ENCODE data around the gene TMCO2. TPM values are rescaled to one million over a fixed set of nuclear protein-coding genes. Genes with fewer than 3 reads are reported as not detected.
"Not testable (repeated sequence)": the region's sequence is repeated elsewhere in the genome, so short reads cannot be mapped to it uniquely, and the experiment has no call there.

The TMCO2 gene
- not detected in 2 replicates for total RNA-seq

DNA sequence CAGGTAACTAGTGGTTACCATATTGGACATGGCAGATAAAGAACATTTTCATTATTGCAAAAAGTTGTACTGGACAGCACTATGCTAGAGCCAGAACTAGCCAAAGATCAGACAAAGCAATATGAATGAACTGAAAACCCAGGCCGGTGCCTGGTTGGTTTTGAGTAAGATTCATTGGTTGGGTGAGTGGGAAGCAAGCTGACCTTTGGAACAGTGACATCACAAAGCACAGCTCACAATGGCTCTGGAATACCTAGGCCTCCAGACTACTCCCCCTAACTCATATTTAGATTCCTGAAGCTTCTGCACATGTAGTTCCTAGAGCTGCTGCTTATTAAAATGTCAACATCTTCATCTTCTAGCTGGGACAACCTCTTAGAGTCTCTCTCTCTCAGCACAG, at the start of gene TMCO2:
Gene TMCO2 (plus strand): TSS at position 283 of the 400 bp plus-strand sequence. CDS start 57 bp downstream, at position 340.
- TF ChIP-seq CTCF (IDR thresholded peaks at IDR 0.05; ENCODE audit: insufficient read depth, low read length, poor library complexity, severe bottlenecking): no peak
- H3K36me3 ChIP-seq (ENCODE audit: control insufficient read depth, insufficient read depth, low read length): no peaks in the 10 kb centered on the region
- H3K27me3 ChIP-seq (ENCODE audit: control insufficient read depth, insufficient read depth, low read length): no peaks in the 10 kb centered on the region
- no peak within 1 kb of the TSS for H3K4me3 ChIP-seq (ENCODE audit: low read depth, low read length)
- DNase-seq (ENCODE audit: low read depth): no peak

DNA sequence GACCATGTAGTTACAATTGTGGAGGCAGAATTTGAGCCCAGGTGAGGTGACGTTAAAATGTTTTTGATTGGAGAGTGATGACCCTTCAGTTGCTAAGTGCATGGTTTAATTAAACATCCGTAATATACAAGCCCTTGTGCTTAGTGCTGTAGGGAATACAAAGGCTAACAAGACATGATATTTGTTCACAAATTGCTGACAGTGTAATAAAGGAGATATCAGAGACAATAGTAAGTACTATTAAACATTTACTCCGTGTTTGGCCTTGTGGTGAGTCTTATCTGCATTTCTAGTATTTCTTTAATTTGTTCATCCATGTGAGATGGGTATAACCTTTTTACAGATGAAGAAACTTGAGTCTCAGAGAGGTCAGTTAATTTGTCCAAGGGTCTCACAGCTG, 48.6 kb upstream of the TMCO2 start:
- no peak for DNase-seq (ENCODE audit: low read depth)
- no peak for TF ChIP-seq CTCF (IDR thresholded peaks at IDR 0.05; ENCODE audit: insufficient read depth, low read length, poor library complexity, severe bottlenecking)
- H3K36me3 ChIP-seq (ENCODE audit: control insufficient read depth, insufficient read depth, low read length): no peaks in the 10 kb centered on the region
- H3K4me3 ChIP-seq (ENCODE audit: low read depth, low read length): no peak overlapping the region
- H3K27me3 ChIP-seq (ENCODE audit: control insufficient read depth, insufficient read depth, low read length): no peaks in the 10 kb centered on the region

DNA sequence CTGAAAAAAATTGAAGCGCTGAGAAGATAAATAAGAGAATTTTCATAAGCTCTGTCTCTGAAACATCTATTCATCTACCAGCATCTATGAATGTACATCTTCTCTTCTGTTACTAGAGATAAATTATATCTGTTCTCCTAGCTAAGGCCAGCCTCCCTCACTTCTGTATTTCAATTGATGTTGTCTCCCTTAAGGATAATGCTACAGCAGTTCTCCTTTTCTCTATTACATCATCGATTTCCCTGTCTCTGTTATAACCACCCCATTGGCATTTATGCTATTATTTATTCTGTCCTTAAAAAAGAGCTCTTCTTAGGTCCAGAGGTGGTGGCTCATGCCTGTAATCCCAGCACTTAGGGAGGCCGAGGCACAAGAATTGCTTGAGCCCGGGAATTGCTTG, 42.9 kb upstream of the TMCO2 start:
- no peak for DNase-seq (ENCODE audit: low read depth)
- no peak overlapping the region for H3K4me3 ChIP-seq (ENCODE audit: low read depth, low read length)
- no peak for TF ChIP-seq CTCF (IDR thresholded peaks at IDR 0.05; ENCODE audit: insufficient read depth, low read length, poor library complexity, severe bottlenecking)
- no peaks in the 10 kb centered on the region for H3K36me3 ChIP-seq (ENCODE audit: control insufficient read depth, insufficient read depth, low read length)
- no peaks in the 10 kb centered on the region for H3K27me3 ChIP-seq (ENCODE audit: control insufficient read depth, insufficient read depth, low read length)

DNA sequence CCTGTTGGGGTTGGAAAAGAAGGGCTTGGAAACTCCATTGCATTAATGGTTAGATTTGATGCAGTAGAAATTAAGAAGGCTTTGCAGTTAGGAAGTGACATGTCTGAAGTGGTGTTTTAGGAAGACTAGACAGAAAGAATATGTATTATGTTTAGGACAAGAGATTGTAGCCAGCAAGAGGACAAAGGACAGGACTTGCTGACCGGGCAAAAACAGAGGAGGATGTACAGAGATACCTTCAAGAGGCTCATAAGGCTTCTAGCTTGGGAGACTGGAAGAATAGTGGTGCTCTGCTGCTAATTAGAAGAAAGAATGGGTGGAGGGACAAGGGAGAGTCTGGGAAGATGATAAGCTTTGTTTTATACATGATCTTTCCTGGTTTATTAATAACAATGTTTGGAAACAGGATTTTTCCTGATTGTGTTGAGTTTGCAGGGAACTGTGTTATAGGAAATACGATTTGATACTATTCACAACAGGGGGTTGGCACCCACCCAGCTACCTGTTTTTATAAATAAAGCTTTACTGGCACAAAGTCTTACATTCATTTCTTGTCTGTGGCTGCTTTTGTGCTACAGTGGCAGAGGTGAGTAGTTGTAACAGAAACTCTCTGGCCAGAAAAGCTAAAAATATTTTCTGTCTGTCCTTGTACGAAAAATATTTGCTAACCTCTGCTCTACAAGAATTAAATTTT, 37.1 kb upstream of the TMCO2 start:
- no peaks in the 10 kb centered on the region for H3K27me3 ChIP-seq (ENCODE audit: control insufficient read depth, insufficient read depth, low read length)
- no peak for TF ChIP-seq CTCF (IDR thresholded peaks at IDR 0.05; ENCODE audit: insufficient read depth, low read length, poor library complexity, severe bottlenecking)
- no peaks in the 10 kb centered on the region for H3K36me3 ChIP-seq (ENCODE audit: control insufficient read depth, insufficient read depth, low read length)
- DNase-seq (ENCODE audit: low read depth): no peak
- H3K4me3 ChIP-seq (ENCODE audit: low read depth, low read length): no peak overlapping the region

- H3K36me3 ChIP-seq (ENCODE audit: control insufficient read depth, insufficient read depth, low read length): no peaks in the 10 kb centered on the region
- TF ChIP-seq CTCF (IDR thresholded peaks at IDR 0.05; ENCODE audit: insufficient read depth, low read length, poor library complexity, severe bottlenecking): no peak
- DNase-seq (ENCODE audit: low read depth): no peak
- no peaks in the 10 kb centered on the region for H3K27me3 ChIP-seq (ENCODE audit: control insufficient read depth, insufficient read depth, low read length)
- H3K4me3 ChIP-seq (ENCODE audit: low read depth, low read length): no peak overlapping the region
These were observed 29.4 kb upstream of the TMCO2 start for GRCh38 chr1:40218333-40218732.

DNA sequence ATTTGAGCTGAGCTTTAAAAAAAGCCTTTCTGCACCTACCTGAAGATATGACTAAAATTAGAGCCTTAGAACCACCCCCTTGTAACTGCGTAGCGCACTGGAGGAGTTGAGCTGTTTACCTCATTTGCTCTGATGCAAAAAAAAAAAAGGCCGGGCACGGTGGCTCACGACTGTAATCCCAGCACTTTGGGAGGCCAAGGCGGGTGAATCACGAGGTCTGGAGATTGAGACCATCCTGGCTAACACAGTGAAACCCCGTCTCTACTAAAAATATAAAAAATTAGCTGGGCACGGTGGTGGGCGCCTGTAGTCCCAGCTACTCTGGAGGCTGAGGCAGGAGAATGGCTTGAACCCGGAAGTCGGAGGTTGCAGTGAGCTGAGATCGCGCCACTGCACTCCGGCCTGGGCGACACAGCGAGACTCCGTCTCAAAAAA, 26.2 kb upstream of the TMCO2 start:
- H3K36me3 ChIP-seq (ENCODE audit: control insufficient read depth, insufficient read depth, low read length); H3K27me3 ChIP-seq (ENCODE audit: control insufficient read depth, insufficient read depth, low read length); DNase-seq (ENCODE audit: low read depth); H3K4me3 ChIP-seq (ENCODE audit: low read depth, low read length): not testable (repeated sequence)
